Putamen (tissue), 1 donor: ENCODE data around the gene SEMA4C.

Experiments used
- DNase-seq: peaks from one replicate; pipeline ENCODE4 v3.0.0-alpha.2; 2016; ENCODE audit warnings: low spot score

The SEMA4C gene

GRCh38 chr2:96842600-96842999, 27.3 kb downstream of the SEMA4C start:
- DNase-seq, result no peak

- DNase-seq, result no peak
These were observed 28.0 kb downstream of the SEMA4C start for GRCh38 chr2:96841701-96842495.

GRCh38 chr2:96839875-96840850, 29.7 kb downstream of the SEMA4C start:
- DNase-seq, result no peak

- no peak for DNase-seq
These were observed 30.5 kb downstream of the SEMA4C start for GRCh38 chr2:96839293-96839874.

- no peak for DNase-seq
These were observed 31.3 kb downstream of the SEMA4C start for GRCh38 chr2:96838345-96839292.

- DNase-seq, result no peak
These were observed 32.3 kb downstream of the SEMA4C start for GRCh38 chr2:96837575-96837974.

- no peak for DNase-seq
These were observed 34.0 kb downstream of the SEMA4C start for GRCh38 chr2:96835830-96836229.

GRCh38 chr2:96832754-96833507, 36.9 kb downstream of the SEMA4C start:
- no peak for DNase-seq

GRCh38 chr2:96832408-96832753, 37.5 kb downstream of the SEMA4C start:
- DNase-seq, result no peak

GRCh38 chr2:96831679-96832078, 38.2 kb downstream of the SEMA4C start:
- DNase-seq, result no peak

GRCh38 chr2:96830044-96830562, 39.8 kb downstream of the SEMA4C start:
- no peak for DNase-seq

GRCh38 chr2:96828874-96829273, 41.0 kb downstream of the SEMA4C start:
- DNase-seq, result no peak

- no peak for DNase-seq
These were observed 41.4 kb downstream of the SEMA4C start for GRCh38 chr2:96828436-96828835.

- DNase-seq, result no peak
These were observed 43.2 kb downstream of the SEMA4C start for GRCh38 chr2:96826546-96827278.

GRCh38 chr2:96825057-96825456, 44.8 kb downstream of the SEMA4C start:
- no peak for DNase-seq

GRCh38 chr2:96824079-96824870, 45.6 kb downstream of the SEMA4C start:
- no peak for DNase-seq

GRCh38 chr2:96823198-96823597, 46.7 kb downstream of the SEMA4C start:
- DNase-seq, result no peak

- no peak for DNase-seq
These were observed 47.1 kb downstream of the SEMA4C start for GRCh38 chr2:96822786-96823185.

GRCh38 chr2:96821113-96821675, 48.7 kb downstream of the SEMA4C start:
- no peak for DNase-seq
